ENCODE measurements around the gene TSPYL4. TPM values are rescaled to one million over a fixed set of nuclear protein-coding genes. Genes with fewer than 3 reads are reported as not detected.

The TSPYL4 gene
- 4.5 and 6.0 TPM in 2 replicates for total RNA-seq

DNA sequence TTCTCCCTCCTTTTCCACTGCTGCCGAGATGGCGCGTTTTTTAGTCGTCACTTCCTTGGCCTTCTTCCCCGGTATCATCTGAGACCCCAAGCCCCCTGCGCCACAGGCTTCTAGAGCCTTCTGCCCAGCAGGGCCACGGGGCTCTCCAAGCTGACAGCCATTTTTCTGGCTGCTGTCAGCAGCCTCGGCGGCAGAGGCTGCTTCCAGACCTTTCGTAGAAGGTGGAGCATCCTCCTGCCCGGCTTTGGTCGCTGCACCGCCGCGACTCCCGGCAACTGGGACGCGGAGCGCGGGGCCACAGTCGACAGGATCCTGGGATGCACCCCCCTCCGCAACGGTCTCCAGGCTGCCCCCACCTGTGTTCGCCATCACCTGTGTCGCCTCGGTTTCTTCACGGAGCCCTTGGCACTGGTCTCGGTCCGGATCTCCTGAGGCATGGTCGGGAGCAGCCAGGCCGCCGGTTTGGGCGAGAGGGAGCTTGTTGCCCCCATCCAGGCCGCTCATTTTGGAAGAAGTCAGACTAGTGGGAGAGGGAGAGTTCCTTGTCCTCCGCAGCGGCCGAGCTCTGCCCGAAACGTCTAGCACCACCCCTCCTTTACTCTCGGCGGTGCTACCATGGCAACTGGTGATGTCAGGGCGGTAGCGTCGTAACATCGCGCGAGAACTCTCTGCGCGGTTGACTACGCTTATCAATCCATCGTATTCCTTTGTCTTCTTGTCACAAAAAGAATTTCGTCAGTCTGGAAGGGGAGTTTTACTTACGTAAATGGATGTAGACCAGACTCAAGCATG lies at the start of gene TSPYL4:
TSS of gene TSPYL4 (minus strand) at position 571 of the 792 bp plus-strand sequence. CDS start at position 504, 67 bp downstream.

DNA sequence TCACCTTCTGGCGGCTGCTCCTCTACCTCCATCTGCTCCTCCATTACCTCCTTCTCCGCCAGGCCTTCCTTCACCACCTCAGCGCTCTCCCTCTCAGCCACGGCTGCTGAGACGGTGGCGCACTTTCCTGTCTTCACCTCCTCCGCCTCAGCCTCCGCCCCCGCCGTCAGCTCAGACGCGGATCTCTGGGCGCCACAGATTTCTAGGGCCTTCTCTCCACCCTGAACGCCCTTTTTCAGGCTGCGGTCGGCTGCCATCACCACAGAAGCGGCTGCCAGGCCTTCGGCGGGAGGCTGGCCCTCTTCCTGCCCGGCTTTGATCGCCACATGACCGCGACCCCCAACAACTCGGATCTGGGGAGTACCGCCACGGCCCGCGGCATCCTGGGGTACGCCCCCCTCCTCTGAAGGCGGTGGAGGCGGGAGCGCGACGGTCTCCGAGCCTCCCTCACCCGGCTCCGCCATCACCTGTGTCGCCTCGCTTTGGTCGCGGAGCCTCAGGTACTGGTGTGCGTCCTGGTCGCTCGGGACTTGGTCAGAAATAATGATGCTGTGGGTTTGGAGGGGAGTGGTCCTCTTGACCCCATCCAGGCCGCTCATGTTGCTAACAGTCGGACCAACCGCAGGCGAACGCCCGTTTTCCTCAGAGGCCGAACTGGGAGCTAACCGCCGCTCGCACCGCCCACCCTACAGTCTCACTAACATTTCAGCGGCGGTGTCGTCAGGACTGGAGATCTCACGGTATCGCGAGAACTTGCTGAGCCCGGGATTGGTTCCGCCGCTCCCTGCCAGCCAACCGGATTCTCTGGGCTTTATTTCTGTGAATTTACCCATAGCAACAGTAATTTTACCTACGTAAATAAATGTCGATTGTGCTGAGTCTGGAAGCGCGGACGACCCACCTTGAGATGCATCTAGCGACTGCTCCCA lies 25.6 kb upstream of the TSPYL4 start, which contains the start of gene TSPYL1:
TSS of gene TSPYL1 (minus strand) at position 699 of the 929 bp plus-strand sequence. CDS start at position 599, 100 bp downstream.

Other genes with a start within 250 kb of the TSPYL4 start
- gene FRK, start 193.2 kb downstream of the TSPYL4 start, total RNA-seq: 1.7 TPM in 2 replicates
- 3.9 and 8.5 TPM in 2 replicates for gene NT5DC1, start 153.2 kb downstream of the TSPYL4 start, total RNA-seq
- 0.16 TPM in 1 of 2 replicates, not detected in the other for gene COL10A1, start 127.9 kb downstream of the TSPYL4 start, total RNA-seq
- gene TSPYL1, start 25.9 kb upstream of the TSPYL4 start, total RNA-seq: 102 and 110 TPM in 2 replicates
- gene DSE, start 116.9 kb upstream of the TSPYL4 start, total RNA-seq: 74.4 and 89.3 TPM in 2 replicates
- 0.79 TPM in 1 of 2 replicates, not detected in the other for gene CALHM6, start 207.3 kb upstream of the TSPYL4 start, total RNA-seq

Measured in bronchial smooth muscle cell (primary cell).